ENCODE measurements around the gene NAGLU.

DNA sequence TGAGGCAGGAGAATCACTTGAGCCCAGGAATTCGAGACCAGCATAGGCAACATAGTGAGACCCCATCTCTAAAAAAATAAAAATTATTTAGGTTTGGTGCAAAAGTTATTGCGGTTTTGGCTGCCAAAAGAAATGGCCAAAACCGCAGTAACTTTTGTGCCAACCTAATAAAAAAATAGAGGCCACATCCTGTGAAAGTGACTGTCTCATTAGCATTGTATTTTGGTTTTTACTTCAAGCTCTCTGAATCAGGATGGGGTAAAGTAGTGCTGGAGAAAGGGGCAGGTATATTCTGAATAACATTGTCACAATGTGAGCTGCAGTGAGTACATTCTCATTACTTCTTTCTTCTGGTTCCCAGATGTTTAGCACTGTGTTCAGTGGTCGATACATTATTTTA is 41.4 kb upstream of the NAGLU start:
- TF ChIP-seq, protein P1, sequence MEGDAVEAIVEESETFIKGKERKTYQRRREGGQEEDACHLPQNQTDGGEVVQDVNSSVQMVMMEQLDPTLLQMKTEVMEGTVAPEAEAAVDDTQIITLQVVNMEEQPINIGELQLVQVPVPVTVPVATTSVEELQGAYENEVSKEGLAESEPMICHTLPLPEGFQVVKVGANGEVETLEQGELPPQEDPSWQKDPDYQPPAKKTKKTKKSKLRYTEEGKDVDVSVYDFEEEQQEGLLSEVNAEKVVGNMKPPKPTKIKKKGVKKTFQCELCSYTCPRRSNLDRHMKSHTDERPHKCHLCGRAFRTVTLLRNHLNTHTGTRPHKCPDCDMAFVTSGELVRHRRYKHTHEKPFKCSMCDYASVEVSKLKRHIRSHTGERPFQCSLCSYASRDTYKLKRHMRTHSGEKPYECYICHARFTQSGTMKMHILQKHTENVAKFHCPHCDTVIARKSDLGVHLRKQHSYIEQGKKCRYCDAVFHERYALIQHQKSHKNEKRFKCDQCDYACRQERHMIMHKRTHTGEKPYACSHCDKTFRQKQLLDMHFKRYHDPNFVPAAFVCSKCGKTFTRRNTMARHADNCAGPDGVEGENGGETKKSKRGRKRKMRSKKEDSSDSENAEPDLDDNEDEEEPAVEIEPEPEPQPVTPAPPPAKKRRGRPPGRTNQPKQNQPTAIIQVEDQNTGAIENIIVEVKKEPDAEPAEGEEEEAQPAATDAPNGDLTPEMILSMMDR (optimal IDR thresholded peaks at IDR 0.05 in 1 of 3, IDR thresholded peaks at IDR 0.05 in 1 of 3, conservative IDR thresholded peaks at IDR 0.05 in 1 of 3; ENCODE audit: extremely low read depth in 1 of 3, insufficient read depth in 2 of 3, low read length in 3 of 3) = no peak
- no peak for TF ChIP-seq EZH2 (IDR thresholded peaks at IDR 0.05; ENCODE audit: low read length)

All from keratinocyte (primary cell).